HepG2 (cell line): Measurements from ENCODE around the gene SYNGAP1. TPM values are rescaled to one million over a fixed set of nuclear protein-coding genes. Genes with fewer than 3 reads are reported as not detected.

Experiments
- ARID5B ChIP-seq: IDR thresholded peaks from 2 replicates; pipeline ENCODE4 v1.4.0; 2020; ENCODE audit warnings: mild to moderate bottlenecking, missing genetic modification reagents
- BCL6 ChIP-seq: IDR thresholded peaks from 2 replicates; pipeline ENCODE4 v1.6.1; 2016; ENCODE audit warnings: missing genetic modification reagents, missing compliant biosample characterization
- ELF3 ChIP-seq: IDR thresholded peaks from 2 replicates; pipeline ENCODE4 v1.6.1; 2016; ENCODE audit warnings: missing genetic modification reagents, missing compliant biosample characterization
- FIP1L1 ChIP-seq: fragments of 200-400 bp; formaldehyde crosslinking; IDR thresholded peaks from 2 replicates; pipeline ENCODE4 v1.6.1; 2018; ENCODE audit warnings: low read depth, mild to moderate bottlenecking, low read length, moderate library complexity, borderline replicate concordance; ENCODE audit not compliant: insufficient read depth
- GATAD1 ChIP-seq: IDR thresholded peaks from 2 replicates; pipeline ENCODE4 v1.6.1; 2016; ENCODE audit warnings: missing genetic modification reagents, missing compliant biosample characterization
- GTF2F1 ChIP-seq: fragments of 150-350 bp; IDR thresholded peaks from 2 replicates; pipeline ENCODE4 v1.6.1; 2014; ENCODE audit warnings: low read length
- SIX1 ChIP-seq: sonication (generic); formaldehyde crosslinking; IDR thresholded peaks from 2 replicates; pipeline ENCODE4 v1.4.0; 2020; ENCODE audit warnings: missing genetic modification reagents, borderline replicate concordance
- SP4 ChIP-seq: sonication (generic); formaldehyde crosslinking; IDR thresholded peaks from 2 replicates; pipeline ENCODE4 v1.8.1; 2023; ENCODE audit warnings: mild to moderate bottlenecking, missing genetic modification reagents
- ZBTB49 ChIP-seq: sonication (generic); formaldehyde crosslinking; IDR thresholded peaks from 2 replicates; pipeline ENCODE4 v1.4.0; 2020; ENCODE audit warnings: missing genetic modification reagents, borderline replicate concordance
- ZFP36 ChIP-seq: fragments of 150-350 bp; IDR thresholded peaks from 2 replicates; pipeline ENCODE4 v1.6.1; 2018; ENCODE audit warnings: borderline replicate concordance, low read length, low read depth; ENCODE audit not compliant: partially characterized antibody
- ZFP90 ChIP-seq: sonication (generic); formaldehyde crosslinking; IDR thresholded peaks from 2 replicates; pipeline ENCODE4 v1.8.0; 2022; ENCODE audit warnings: missing genetic modification reagents, mild to moderate bottlenecking, inconsistent platforms, borderline replicate concordance
- ZNF318 ChIP-seq: sonication (generic); formaldehyde crosslinking; IDR thresholded peaks from 2 replicates; pipeline ENCODE4 v1.4.0; 2020; ENCODE audit warnings: mild to moderate bottlenecking, missing genetic modification reagents
- ZNF772 ChIP-seq: sonication (generic); formaldehyde crosslinking; IDR thresholded peaks from 2 replicates; pipeline ENCODE4 v1.5.0; 2020; ENCODE audit warnings: mild to moderate bottlenecking, missing genetic modification reagents
- ZNF839 ChIP-seq: sonication (generic); formaldehyde crosslinking; IDR thresholded peaks from 2 replicates; pipeline ENCODE4 v1.4.0; 2020; ENCODE audit warnings: missing genetic modification reagents, mild to moderate bottlenecking, borderline replicate concordance
- polyA plus RNA-seq, 8 experiments: library from polyadenylated mRNA; depleted of rRNA in 3 of 8; stranded (reverse) in 7 of 8; unstranded in 1 of 8; fragments of >200 nt; fragmentation: Illumina TruSeq in 4 of 8; extraction: Trizol in 4 of 8; gene quantifications; 2 replicates each; pipeline versions ENCODE4 v1.2.1 to v1.2.3, GENCODE V29; 2011 to 2016; ENCODE audit warnings: low read depth in 4 of 8, missing spikeins in 1 of 8, mixed read lengths in 1 of 8; ENCODE audit not compliant: insufficient read depth in 1 of 8
- total RNA-seq, 5 experiments: library from RNA; depleted of rRNA; stranded (reverse); fragments of >200 nt; fragmentation: Illumina TruSeq; extraction: Trizol; gene quantifications; 2 replicates each; pipeline ENCODE4 v1.2.3, GENCODE V29; 2016; ENCODE audit warnings: low read depth in 1 of 5

Gene SYNGAP1
- total and polyA plus RNA-seq, 2 of the 13 experiments (the other 11 are each of a cell fraction or from before 2014, with no cell fraction given): 0.75 to 1.1 TPM

- TF ChIP-seq ZBTB49 (no peak), GTF2F1 (no peak), ZNF839 (CRISPR knock-in tag) (no peak), ARID5B (CRISPR knock-in tag) (peak; percentile 53), FIP1L1 (no peak), SIX1 (peak; percentile 21; the same call in 1 of the 2 replicates), ZNF772 (CRISPR knock-in tag) (no peak), ZFP90 (CRISPR knock-in tag) (no peak), ZFP36 (no peak), GATAD1 (CRISPR knock-in tag) (peak; percentile 79), ELF3 (CRISPR knock-in tag) (peak; percentile 55; the same call in 1 of the 2 replicates), ZNF318 (CRISPR knock-in tag) (no peak), BCL6 (CRISPR knock-in tag) (no peak), SP4 (CRISPR knock-in tag) (peak; percentile 54; the same call in 1 of the 2 replicates)
Measured at GRCh38 chr6:33425668-33426577, 6.1 kb downstream of the SYNGAP1 start (continued).
